Uterus (tissue), 2 donors: ENCODE results near the gene TBXA2R.

Experiments
- POLR2A ChIP-seq, 2 donors: fragments of 450-650 bp; IDR thresholded peaks; one replicate each; pipeline ENCODE4 v1.6.1; 2016; ENCODE audit warnings: antibody characterized with exemption in 2 of 2, mild to moderate bottlenecking in 1 of 2, moderate library complexity in 1 of 2
- TF ChIP-seq, protein P1 (sequence below), 4 experiments: fragments of 200-600 bp in 2 of 4; fragments of 450-650 bp in 2 of 4; sonication (generic) in 2 of 4; IDR thresholded peaks; one replicate each; pipeline ENCODE4 v1.5.1; 2016 to 2019; ENCODE audit warnings: antibody characterized with exemption in 4 of 4, mild to moderate bottlenecking in 2 of 4, moderate library complexity in 1 of 4

DNA sequence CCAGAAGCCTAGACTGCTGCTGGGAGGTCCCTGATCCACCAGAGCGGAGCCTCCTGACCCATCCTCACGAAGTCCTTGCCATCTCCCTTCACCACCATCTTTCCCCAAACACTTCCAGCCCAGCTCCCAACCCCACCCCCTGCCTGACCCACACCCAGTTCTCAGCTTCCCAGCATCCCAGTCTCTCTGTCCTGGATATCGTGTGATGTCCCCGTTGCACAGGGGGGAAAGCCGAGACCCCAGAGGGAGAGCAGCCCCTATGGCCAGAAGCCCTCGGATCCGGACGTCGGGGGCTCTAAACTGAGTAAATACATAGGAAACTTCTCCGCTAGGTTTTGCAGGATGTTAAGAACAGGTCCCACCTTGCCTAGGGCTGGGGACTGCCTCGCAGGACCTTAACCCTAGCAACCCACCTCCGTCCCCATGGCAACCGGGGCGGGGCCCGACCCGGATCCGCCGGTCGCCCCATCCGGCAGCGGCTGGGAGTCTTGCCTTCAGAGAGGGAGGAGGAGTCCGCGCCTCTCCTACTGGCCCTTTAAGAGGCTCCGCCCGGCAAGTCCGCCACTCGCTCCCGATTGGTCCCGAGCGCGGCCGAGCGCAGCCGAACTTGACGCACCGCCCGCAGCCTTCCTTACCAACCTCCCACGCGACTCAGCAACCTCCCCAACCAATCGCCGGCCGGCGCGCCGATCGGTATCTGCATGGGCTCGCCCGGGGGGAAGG lies 34.4 kb downstream of the TBXA2R start:
- TF ChIP-seq, protein P1, sequence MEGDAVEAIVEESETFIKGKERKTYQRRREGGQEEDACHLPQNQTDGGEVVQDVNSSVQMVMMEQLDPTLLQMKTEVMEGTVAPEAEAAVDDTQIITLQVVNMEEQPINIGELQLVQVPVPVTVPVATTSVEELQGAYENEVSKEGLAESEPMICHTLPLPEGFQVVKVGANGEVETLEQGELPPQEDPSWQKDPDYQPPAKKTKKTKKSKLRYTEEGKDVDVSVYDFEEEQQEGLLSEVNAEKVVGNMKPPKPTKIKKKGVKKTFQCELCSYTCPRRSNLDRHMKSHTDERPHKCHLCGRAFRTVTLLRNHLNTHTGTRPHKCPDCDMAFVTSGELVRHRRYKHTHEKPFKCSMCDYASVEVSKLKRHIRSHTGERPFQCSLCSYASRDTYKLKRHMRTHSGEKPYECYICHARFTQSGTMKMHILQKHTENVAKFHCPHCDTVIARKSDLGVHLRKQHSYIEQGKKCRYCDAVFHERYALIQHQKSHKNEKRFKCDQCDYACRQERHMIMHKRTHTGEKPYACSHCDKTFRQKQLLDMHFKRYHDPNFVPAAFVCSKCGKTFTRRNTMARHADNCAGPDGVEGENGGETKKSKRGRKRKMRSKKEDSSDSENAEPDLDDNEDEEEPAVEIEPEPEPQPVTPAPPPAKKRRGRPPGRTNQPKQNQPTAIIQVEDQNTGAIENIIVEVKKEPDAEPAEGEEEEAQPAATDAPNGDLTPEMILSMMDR (IDR thresholded peaks at IDR 0.05) = no peak
- peak in 1 of 2 donors; percentile 14 for TF ChIP-seq POLR2A (IDR thresholded peaks at IDR 0.05)
